VCaP (cell line): Measurements from ENCODE around the gene ERP44.

Source experiments
- H3K27ac ChIP-seq: fragments of 450-650 bp; 2 replicates; pipeline ENCODE4 v1.5.1; 2017
- TF ChIP-seq, protein P1 (sequence below): fragments of 450-650 bp; conservative IDR thresholded peaks from 2 replicates; pipeline ENCODE4 v1.5.1; 2017; ENCODE audit warnings: mild to moderate bottlenecking, moderate library complexity

Gene ERP44

DNA sequence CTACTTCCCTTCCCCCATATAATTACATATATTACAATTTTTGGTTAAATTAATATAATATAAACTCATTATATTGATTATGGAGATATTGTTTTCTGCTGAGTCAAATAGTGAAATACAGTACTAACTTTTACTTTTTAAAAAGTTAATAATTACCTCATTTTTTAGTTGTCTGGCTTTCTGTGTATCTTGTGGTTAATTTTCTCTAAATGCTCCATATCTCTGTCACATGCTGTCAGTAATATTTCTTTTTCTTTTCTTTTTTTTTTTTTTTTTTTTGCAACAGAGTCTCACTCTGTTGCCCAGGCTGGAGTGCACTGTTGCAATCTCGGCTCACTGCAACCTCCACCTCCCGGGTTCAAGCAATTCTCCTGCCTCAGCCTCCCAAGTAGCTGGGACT, 169.1 kb downstream of the ERP44 start:
- TF ChIP-seq, protein P1, sequence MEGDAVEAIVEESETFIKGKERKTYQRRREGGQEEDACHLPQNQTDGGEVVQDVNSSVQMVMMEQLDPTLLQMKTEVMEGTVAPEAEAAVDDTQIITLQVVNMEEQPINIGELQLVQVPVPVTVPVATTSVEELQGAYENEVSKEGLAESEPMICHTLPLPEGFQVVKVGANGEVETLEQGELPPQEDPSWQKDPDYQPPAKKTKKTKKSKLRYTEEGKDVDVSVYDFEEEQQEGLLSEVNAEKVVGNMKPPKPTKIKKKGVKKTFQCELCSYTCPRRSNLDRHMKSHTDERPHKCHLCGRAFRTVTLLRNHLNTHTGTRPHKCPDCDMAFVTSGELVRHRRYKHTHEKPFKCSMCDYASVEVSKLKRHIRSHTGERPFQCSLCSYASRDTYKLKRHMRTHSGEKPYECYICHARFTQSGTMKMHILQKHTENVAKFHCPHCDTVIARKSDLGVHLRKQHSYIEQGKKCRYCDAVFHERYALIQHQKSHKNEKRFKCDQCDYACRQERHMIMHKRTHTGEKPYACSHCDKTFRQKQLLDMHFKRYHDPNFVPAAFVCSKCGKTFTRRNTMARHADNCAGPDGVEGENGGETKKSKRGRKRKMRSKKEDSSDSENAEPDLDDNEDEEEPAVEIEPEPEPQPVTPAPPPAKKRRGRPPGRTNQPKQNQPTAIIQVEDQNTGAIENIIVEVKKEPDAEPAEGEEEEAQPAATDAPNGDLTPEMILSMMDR, result no peak
- no peak overlapping the region for H3K27ac ChIP-seq
